ENCODE results near the gene MMD2.

DNA sequence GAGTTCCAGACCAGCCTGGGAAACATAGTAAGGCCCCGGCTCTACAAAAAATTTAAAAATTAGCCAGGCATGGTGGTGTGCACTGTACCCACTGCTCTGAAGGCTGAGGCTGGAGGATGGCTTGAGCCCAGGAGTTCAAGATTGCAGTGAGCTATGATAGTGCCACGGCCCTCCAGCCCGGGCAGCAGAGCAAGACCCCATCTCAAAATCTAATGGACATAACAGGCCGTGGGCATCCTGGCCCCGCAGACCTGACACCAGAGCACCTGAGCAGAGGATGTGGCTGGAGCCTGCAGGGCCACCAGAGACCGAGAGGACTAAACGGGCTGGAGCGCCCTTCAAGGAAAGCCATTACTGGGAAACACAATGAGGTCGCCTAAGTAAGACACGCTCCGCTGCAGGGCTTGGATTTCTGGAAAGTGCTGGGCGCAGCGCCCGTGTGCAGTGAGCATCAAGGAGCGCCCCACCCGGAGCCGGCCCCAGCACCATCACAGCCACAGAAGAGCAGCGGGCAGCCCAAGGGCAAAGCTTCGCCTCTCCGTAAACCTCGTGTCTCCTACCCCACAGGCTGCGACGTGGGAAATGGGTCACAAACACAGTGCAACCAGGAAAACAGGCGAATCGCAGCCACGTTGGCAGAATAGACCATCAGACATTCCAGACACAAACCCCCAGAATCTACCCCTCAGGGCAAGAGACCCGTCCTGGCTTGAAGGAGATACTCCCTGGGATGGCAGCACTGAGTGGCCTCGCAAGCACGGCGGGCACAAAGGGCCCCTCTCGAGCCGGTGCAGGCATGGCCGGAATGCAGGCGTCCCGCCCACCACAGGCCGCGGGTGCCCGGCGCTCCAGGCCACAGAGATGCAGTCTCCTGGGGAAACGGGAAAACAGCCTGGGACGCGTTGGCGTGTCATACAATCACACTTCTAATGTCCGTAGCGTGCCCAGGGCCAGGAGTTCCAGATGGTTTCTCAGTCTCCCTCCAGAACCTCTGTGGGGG, 80.4 kb downstream of the MMD2 start:
- no peak for TF ChIP-seq CTCF (IDR thresholded peaks at IDR 0.05)
- TF ChIP-seq POLR2A (IDR thresholded peaks at IDR 0.05): no peak

All from adrenal gland (tissue), 5 donors.